HG02759 (cell line): ENCODE results near the gene EAF2.
"Not testable (repeated sequence)": the region's sequence is repeated elsewhere in the genome, so short reads cannot be mapped to it uniquely, and the experiment has no call there.

Experiments
- ATAC-seq: cut with Tn5 transposase; IDR thresholded peaks from one replicate; pipeline ENCODE4 v1.9.1; 2021; ENCODE audit warnings: mild to moderate bottlenecking, moderate library complexity; ENCODE audit not compliant: unreplicated experiment

EAF2 gene

DNA sequence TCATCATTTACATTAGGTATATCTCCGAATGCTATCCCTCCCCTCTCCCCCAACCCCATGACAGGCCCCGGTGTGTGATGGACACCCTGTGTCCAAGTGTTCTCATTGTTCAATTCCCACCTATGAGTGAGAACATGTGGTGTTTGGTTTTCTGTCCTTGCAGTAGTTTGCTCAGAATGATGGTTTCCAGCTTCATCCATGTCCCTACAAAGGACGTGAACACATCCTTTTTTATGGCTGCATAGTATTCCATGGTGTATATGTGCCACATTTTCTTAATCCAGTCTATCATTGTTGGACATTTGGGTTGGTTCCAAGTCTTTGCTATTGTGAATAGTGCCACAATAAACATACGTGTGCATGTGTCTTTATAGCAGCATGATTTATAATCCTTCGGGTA is 22.8 kb downstream of the EAF2 start:
- ATAC-seq = not testable (repeated sequence)

DNA sequence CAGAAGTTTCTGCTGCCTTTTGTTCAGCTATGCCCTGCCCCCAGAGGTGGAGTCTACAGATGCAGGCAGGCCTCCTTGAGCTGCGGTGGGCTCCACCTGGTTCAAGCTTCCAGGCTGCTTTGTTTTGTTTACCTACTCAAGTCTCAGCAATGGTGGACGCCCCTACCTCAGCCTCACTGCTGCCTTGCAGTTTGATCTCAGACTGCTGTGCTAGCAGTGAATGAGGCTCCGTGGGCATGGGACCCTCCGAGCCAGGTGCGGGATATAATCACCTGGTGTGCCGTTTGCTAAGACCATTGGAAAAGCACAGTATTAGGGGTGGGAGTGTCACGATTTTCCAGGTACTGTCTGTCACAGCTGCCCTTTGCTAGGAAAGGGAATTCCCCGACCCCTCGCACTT is 28.2 kb downstream of the EAF2 start:
- not testable (repeated sequence) for ATAC-seq

DNA sequence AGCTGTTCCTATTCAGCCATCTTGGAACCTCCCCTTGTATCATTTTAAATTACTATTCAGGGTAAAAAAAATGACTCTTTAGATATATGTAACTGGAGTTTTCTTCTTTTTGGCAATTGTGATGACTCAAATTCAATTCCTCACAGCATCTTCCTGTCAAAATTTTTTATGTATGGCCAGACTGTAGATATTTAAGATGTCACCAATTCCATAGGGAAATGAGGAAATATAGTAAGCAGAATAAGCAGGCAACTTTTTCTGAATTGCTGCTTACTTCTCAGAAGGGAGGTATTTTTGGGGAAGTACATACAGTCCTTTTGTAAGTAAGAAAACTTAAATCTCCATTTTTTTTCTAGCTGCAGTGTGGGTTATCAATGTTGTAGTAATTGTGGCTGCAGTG is 28.8 kb downstream of the EAF2 start:
- no peak for ATAC-seq

DNA sequence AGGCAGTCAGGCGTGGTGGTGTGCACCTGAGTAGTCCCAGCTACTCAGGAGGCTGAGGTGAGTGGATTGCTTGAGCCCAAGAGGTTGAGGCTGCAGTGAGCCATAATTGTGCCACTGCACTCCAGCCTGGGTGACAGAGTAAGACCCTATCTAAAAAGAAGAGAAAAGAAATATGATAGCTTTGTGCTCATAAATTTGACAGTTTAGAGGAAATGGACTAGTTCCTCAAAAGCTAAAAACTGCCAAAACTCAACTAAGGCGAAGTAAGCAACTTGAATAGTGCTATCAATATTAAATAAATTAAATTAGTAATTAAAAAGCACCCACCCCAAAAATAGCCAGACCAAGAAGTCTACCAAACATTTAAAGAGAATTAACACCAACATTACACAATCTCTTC is 34.7 kb downstream of the EAF2 start:
- no peak for ATAC-seq

DNA sequence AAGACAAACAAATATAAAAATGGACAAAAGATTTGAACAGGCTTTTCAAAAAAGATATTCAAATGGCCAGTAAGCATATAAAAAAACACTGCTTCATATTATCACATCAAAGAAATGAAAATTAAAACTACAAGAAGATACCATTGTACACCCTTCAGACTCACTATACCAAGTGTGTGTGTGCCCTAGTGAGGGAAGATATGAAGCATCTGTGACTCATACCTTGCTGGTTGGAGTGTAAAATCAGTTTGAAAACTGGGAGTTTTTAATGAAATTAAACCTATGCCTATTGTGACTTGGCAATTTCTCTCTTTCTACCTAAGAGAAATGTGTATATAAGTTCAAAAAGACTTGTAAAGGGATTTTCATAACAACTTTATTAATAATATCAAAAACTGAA is 35.7 kb downstream of the EAF2 start:
- ATAC-seq = no peak

DNA sequence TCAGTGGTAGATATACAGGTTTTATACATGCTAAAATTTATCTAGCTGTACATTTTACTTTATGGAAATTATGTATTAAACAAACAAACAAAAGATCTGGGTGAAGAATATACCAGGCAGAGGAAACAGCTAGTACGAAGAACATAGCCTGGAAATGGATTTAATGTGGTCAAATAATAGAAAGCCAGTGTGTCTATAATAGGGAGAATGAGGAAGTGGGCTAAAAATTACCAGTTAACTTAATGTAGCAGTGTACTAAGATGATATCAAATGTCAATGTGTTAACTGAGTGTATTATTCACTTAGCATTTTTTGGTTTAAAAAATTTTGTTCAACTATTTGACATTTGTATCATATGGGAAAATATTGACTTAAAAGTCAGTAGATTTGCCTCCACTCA is 36.4 kb downstream of the EAF2 start:
- ATAC-seq = no peak

DNA sequence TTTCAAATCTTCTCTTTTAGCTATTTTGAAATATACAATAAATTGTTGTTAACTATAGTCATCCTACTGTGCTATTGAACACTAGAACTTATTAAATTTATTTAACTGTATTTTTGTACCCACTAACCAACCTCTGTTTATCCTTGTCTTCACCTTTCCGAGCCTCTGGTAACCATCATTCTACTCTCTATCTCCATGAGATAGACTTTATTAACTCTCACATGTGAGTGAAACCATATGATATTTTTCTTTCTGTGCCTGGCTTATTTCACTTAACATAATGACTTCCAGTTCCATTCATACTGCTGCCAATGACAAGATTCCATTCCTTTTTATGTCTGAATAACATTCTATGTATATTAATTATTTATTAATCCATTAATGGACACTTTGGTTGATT is 43.4 kb downstream of the EAF2 start:
- no peak for ATAC-seq

DNA sequence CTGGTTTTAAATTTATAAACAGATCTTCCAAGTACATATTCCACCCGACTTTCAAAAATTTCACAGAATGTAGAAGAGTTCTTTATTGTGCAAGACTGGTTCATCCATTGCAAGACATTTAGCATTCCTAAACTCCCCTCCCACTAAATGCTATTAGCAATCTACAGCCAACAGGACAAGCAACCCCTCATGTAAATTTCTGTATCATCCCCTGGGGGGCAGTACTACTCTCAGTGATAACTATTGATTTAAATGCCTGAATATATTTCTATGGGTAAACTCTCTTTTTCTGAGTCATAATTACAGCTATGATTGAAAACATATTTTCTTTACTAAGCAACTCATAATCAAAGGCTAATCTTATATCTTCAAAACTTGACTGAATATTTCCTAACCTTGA is 48.5 kb downstream of the EAF2 start:
- ATAC-seq = no peak

DNA sequence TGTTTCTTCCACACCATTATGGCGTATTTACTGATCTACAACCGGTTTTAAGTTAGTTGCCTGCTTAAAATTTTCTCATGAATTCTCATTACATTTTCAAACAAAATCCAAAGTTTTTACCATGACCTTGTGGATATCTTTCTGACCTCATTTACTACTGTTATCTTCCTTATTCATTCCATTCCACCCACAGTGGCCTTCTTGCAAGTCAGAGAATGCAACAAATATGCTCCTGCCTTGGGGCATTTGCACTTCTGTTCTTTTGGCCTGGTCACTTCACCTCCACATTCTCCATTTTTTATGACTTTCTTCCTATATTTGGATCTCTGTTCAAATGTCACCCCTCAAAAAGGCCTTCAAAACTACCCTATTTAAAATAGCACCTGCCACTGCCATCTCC is 50.4 kb downstream of the EAF2 start:
- no peak for ATAC-seq

DNA sequence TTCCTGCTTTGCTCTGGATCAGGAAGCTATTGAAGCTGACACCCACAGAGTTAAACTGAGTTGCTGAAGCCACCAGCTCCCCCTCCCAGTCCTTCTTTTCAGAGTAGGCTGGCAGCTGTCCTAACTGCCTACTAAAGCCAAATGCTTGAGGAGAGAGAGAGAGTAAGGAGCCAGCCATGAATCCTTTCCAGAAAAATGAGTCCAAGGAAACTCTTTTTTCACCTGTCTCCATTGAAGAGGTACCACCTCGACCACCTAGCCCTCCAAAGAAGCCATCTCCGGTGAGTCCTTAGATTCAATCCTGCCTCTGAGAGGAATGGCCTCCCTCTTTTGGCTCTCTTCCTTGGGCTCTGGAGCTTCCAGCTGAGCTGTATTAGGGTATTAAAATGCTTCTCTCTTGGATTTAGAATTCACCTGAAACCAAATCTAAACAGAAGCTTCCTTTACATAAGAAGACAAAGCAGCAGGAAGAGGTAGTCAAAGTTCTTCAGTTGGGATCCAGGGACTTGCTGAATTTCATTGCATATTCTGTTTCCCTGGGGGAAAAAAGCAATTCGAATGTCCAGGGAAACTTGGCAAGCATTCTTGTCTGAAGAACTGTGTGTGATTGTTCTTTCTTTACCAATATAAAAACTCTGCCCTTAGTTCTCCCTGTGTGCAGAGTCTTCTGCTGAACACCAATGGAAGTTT is 59.4 kb downstream of the EAF2 start, which contains the start of gene SLC15A2:
Gene SLC15A2, plus strand, starts transcription at position 101 of the 690 bp plus-strand sequence. Its CDS starts 76 bp downstream, at position 177.
- ATAC-seq = no peak

DNA sequence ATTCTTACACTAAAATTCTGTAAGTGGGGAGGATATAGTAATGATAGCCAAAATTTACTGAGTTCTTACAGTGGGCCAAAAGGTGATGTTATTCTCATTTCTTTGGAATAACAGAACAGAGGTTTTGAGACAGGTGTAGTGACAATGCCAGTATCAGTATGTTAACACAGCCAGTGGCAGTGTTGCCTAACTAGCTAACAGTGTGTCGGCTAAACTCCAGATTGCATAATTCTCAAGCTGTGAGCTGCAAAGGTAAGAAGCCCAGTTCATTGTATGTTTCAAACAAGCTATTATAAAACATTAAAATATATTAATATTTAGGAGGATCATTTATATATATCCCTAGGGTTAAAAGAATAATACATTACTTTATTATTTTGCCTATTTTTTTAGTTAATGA is 60.1 kb downstream of the EAF2 start:
- ATAC-seq = no peak

DNA sequence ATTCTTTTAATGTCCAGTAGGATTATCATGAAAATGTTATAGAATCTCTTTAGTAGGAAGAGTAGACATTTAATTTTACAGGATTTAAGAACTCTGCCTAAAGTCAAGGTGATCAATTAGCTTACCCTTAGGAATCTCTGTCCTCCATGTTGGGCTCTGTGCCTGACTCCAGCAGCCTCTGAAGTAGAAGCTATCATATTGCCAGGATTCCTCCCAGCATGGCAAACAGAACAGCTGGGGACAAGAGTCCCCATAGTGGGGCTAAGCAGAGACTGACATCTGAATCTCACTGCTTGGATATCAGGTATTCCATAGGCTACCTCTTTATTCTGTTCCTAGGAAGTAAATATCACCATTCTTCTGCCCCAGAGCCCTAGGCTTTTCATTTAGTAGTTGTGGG is 60.7 kb downstream of the EAF2 start:
- no peak for ATAC-seq

DNA sequence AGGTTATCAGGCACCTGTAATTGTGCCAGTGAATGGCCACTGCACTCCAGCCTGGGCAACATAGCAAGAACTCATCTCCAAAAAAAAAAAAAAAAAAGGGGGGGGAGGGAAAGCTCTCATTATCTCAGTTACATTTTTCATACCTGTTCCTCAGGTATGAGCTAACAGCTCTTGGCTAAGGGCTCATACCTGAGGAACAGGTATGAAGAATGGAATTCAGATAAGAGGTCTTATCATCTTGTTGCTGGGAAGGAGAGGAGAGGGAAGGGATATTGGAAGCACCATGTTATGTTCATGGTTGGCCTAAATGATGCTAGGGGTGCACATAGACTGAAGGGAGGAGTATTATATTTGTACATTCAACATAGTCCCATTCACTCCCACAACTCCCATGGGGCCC is 61.8 kb downstream of the EAF2 start:
- no peak for ATAC-seq

DNA sequence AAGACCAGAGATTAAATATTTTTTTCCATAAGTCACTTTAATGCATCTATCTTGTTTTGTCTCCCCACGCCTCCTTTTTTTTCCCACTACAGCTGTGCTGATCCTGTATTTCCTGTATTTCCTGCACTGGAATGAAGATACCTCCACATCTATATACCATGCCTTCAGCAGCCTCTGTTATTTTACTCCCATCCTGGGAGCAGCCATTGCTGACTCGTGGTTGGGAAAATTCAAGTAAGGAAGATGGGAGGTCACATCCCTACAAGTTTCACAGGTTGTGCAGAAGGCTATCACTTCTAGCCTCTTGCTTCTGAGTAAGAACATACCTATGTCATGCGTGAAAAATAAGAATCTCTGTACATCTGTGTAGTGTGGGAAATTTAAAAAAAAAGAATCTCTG is 62.3 kb downstream of the EAF2 start:
- no peak for ATAC-seq

DNA sequence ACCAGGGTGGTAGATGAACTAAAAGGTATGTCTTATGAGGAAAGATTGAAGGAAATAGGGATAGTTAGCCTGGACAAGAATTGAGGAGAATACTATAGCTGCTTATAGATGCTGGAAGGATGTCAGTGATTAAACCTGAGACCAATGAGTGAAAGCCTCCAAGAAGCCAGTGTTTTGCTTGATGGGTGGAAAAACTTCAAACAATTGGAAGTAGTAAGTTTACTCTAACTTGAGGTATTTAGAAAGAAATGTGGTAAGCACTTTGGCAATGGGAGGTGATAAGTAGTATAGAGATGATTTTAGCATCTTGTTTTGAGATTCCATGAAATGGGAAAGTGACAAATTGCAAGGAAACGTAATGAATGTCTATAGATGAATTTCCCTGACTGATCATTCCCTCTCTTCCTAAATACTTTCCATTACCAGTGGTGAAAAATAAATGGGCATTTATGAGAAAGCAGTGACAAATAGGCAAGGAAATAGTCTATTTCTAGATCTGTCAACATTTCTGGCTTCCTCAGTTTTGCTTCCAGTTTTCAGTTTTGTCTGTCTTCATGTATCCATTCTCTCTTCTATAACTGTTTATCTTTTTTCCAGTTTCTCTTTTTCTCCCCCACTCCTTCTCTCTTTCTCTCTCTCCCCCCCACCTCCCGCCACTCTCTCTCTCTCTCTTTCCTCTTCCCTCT is 78.4 kb downstream of the EAF2 start:
- ATAC-seq = no peak

DNA sequence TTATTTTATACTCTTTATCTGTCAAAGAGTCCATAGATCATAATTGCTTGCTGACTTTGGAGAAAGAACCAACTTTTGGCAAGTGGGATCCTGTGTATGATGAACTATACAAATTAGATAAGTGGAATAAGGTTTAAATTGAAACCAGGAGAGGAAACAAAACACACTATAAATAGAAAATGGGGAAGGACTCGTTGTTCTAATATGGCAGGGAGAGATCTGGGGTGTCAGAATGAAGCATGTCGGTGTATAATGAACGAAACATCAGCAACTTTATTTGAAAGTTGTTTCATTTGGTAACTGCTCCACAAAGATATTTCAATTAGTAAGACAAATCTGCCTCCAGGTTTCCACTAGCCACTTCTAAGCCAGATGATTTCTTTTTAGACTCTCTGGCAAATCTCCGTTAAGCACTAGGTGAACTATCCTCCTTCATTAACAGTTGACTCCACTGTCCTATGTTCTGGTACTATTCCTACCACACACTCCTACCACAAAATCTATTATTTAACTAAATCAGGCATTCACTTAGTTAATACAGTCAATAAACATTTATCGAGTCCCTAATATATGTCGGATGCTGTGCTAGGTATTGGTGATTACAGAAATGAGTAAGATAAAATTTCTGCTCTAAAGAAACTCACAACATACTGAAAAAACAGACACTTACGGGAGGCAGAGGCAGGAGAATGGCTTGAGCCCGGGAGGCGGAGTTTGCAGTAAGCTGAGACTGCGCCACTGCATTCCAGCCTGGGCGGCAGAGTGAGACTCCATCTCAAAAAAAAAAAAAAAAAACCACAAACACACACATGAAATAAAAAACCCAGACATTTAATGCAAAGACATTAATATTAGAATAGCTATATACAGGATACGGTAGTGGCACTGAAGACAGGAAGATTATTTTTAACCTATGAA is 79.3 kb downstream of the EAF2 start:
- ATAC-seq = no peak

DNA sequence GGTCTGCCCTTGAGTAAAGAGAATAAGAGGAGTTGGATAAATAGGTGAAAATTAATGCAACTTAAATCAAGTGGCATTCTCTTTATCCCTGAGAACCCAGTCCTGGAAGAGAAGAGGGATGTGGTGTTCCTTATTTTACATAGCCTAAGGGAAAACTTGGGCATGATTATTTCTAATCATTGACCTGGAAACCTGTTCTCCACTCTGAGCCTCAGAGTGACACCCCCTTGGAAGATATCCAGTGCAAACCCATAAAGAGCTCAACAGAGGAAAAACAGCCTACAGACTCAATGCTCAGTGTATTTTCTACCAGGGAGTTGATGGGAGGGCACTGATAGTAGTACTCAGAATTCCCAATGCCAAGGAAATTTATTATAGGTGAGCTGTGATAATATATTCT is 81.2 kb downstream of the EAF2 start:
- ATAC-seq = no peak

DNA sequence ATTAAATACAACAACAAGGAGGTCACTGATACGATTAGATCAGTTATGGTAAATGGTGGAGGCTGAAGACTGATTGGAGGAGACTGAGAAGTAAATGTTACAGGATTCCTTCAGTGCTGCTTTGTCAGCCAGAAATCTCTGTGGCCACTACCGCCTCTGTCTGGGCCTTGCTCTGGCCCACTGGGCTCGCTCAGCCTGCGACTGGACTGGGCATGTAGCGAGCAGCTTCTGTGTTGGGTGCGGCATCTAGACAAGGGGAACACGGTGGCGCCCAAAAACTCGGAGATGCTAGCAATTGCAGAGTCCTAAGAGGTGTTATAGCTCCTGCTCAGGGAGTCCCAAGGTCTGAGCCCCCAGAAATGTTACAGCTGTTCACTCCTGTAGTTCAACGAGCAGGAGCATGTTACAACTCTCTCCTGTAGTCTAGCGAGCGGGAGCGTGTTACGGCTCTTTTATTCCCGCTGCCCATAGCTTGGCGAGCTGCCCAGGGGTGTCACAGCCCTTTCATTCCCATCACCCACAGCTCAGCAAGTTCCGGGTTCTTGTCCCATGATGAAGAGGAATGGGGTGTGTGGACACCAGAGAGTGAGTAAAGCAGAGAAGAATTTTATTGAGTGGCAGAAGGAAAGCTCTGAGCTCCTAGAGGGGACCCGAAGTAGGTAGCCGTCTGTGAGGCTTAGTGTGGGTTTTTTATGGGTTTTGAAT is 83.9 kb downstream of the EAF2 start:
- no peak for ATAC-seq

DNA sequence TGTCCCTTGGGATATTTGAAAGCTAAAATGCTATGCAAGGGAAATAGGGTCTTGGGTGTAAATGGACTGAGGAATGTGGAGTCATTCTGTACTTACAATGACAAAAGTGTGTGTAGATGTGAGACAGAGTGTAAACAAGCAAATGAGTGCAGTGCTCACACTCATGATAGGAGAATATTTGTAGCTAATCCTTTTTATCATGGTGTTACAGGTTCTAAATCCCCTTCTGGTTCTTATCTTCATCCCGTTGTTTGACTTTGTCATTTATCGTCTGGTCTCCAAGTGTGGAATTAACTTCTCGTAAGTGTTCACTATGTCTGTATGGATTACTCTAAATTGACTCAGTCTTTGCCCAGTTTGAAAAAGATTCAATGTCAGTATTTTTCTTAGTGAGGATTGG is 89.7 kb downstream of the EAF2 start:
- ATAC-seq = no peak

DNA sequence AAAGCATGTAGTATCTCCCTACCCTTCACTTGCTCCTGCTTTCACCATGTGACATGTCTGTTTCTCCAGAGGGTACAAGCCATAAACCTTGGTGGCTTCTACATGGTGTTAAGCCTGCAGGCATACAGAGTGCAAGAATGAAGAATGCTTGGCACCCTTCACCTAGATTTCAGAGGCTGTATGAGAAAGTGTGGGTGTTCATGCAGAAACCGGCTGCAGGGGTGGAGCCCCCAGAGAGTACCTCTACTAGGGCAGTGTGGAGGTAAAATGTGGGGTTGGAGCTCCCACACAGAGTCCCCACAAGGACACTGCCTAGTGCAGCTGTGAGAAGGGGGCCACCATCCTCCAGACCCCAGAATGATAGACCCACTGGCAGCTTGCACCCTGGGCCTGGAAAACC is 91.4 kb downstream of the EAF2 start:
- no peak for ATAC-seq
